22Rv1 (cell line): Measurements from ENCODE around the gene SETD2.
"Not testable (repeated sequence)": the region's sequence is repeated elsewhere in the genome, so short reads cannot be mapped to it uniquely, and the experiment has no call there.

Experiments
- H3K27ac ChIP-seq: fragments of 450-650 bp; 2 replicates; pipeline ENCODE4 v1.5.1; 2017
- CTCF ChIP-seq: fragments of 450-650 bp; IDR thresholded peaks from 2 replicates; pipeline ENCODE4 v1.5.1; 2017; ENCODE audit warnings: mild to moderate bottlenecking
- ZFX ChIP-seq: fragments of 450-650 bp; IDR thresholded peaks from 2 replicates; pipeline ENCODE4 v1.6.1; 2017; ENCODE audit warnings: antibody characterized with exemption, borderline replicate concordance

SETD2 gene

GRCh38 chr3:47089630-47090029, 74.3 kb downstream of the SETD2 start:
- no peak for TF ChIP-seq ZFX
- no peak for TF ChIP-seq CTCF
- H3K27ac ChIP-seq, result no peak overlapping the region

- TF ChIP-seq CTCF (no peak), ZFX (no peak)
- no peak overlapping the region for H3K27ac ChIP-seq
Measured at GRCh38 chr3:47086071-47086470, 77.8 kb downstream of the SETD2 start.

GRCh38 chr3:47083786-47084185, 80.1 kb downstream of the SETD2 start:
- TF ChIP-seq CTCF (no peak), ZFX (no peak)
- no peak overlapping the region for H3K27ac ChIP-seq

- H3K27ac ChIP-seq, result no peak overlapping the region
Measured at GRCh38 chr3:47082519-47082918, 81.4 kb downstream of the SETD2 start.

GRCh38 chr3:47079432-47079831, 84.5 kb downstream of the SETD2 start:
- TF ChIP-seq CTCF (no peak), ZFX (no peak)
- H3K27ac ChIP-seq, result no peak overlapping the region

More at GRCh38 chr3:47082519-47082918, 81.4 kb downstream of the SETD2 start:
- TF ChIP-seq CTCF, result no peak
- no peak for TF ChIP-seq ZFX

- H3K27ac ChIP-seq, result no peak overlapping the region
- TF ChIP-seq ZFX (no peak), CTCF (no peak)
Measured at GRCh38 chr3:47073685-47074084, 90.2 kb downstream of the SETD2 start.

- no peak overlapping the region for H3K27ac ChIP-seq
- TF ChIP-seq CTCF (no peak), ZFX (no peak)
Measured at GRCh38 chr3:47070770-47071169, 93.1 kb downstream of the SETD2 start.

- not testable (repeated sequence) for H3K27ac ChIP-seq
Measured at GRCh38 chr3:47066259-47066658, 97.7 kb downstream of the SETD2 start.
